Liver (tissue), 9 donors: Measurements from ENCODE around the gene WNT1. TPM values are rescaled to one million over a fixed set of nuclear protein-coding genes. Genes with fewer than 3 reads are reported as not detected.

Source experiments
- DNase-seq: peaks from one replicate; pipeline ENCODE4 v3.0.0-alpha.2; 2017; ENCODE audit warnings: low spot score
- H3K27ac ChIP-seq, 2 donors: one replicate each; pipeline ENCODE4 v1.7.0; 2013; ENCODE audit warnings: inconsistent platforms in 2 of 2, low read length in 2 of 2, control low read depth in 1 of 2, low read depth in 1 of 2, mild to moderate bottlenecking in 1 of 2
- H3K27me3 ChIP-seq, 4 donors: one replicate each; pipeline versions ENCODE4 v1.6.1 to v1.7.0; 2013; ENCODE audit warnings: low read length in 3 of 4, inconsistent platforms in 1 of 4, mild to moderate bottlenecking in 1 of 4, moderate library complexity in 1 of 4; ENCODE audit not compliant: control insufficient read depth in 4 of 4, insufficient read depth in 4 of 4
- H3K36me3 ChIP-seq, 4 donors: one replicate each; pipeline versions ENCODE4 v1.6.1 to v1.7.0; 2013; ENCODE audit warnings: low read length in 3 of 4, mild to moderate bottlenecking in 3 of 4, low read depth in 1 of 4, moderate library complexity in 1 of 4; ENCODE audit not compliant: control insufficient read depth in 4 of 4, insufficient read depth in 3 of 4
- H3K4me1 ChIP-seq, 4 donors: one replicate each; pipeline versions ENCODE4 v1.6.1 to v1.7.0; 2013; ENCODE audit warnings: low read length in 3 of 4, mild to moderate bottlenecking in 3 of 4, moderate library complexity in 1 of 4; ENCODE audit not compliant: control insufficient read depth in 4 of 4, insufficient read depth in 4 of 4
- H3K4me3 ChIP-seq, 3 donors: one replicate each; pipeline versions ENCODE4 v1.6.1 to v1.7.0; 2013; ENCODE audit warnings: low read length in 3 of 3, control low read depth in 1 of 3, low read depth in 1 of 3, mild to moderate bottlenecking in 1 of 3
- H3K9ac ChIP-seq, 2 donors: one replicate each; pipeline ENCODE4 v1.7.0; 2013; ENCODE audit warnings: low read length in 2 of 2, mild to moderate bottlenecking in 2 of 2, moderate library complexity in 2 of 2, control low read depth in 1 of 2, low read depth in 1 of 2
- H3K9me3 ChIP-seq, 4 donors: one replicate each; pipeline versions ENCODE4 v1.6.1 to v1.7.0; 2013; ENCODE audit warnings: low read length in 3 of 4; ENCODE audit not compliant: control insufficient read depth in 4 of 4
- ATF3 ChIP-seq: IDR thresholded peaks from 2 replicates; pipeline ENCODE4 v1.6.1; 2016; ENCODE audit warnings: antibody characterized with exemption
- CTCF ChIP-seq: fragments of 150-350 bp; IDR thresholded peaks from 2 replicates; pipeline ENCODE4 v1.5.1; 2017; ENCODE audit warnings: improper control_type of control experiment, low read depth, low read length; ENCODE audit not compliant: missing input control
- EGR1 ChIP-seq, 2 donors: IDR thresholded peaks; 2 replicates each; pipeline ENCODE4 v1.6.1; 2016 to 2018; ENCODE audit warnings: antibody characterized with exemption in 2 of 2, low read depth in 2 of 2
- FOXA1 ChIP-seq: IDR thresholded peaks from 2 replicates; pipeline ENCODE4 v1.6.1; 2016; ENCODE audit warnings: antibody characterized with exemption
- FOXA2 ChIP-seq: IDR thresholded peaks from 2 replicates; pipeline ENCODE4 v1.6.1; 2016; ENCODE audit warnings: antibody characterized with exemption
- GABPA ChIP-seq, 2 donors: IDR thresholded peaks in 1 of 2; conservative IDR thresholded peaks in 1 of 2; 2 replicates each; pipeline ENCODE4 v1.6.1; 2016; ENCODE audit warnings: antibody characterized with exemption in 2 of 2, mild to moderate bottlenecking in 1 of 2, moderate library complexity in 1 of 2
- HNF4A ChIP-seq, 2 donors: conservative IDR thresholded peaks; 2 replicates each; pipeline ENCODE4 v1.6.1; 2016; ENCODE audit warnings: antibody characterized with exemption in 2 of 2, mild to moderate bottlenecking in 2 of 2
- HNF4G ChIP-seq: IDR thresholded peaks from 2 replicates; pipeline ENCODE4 v1.6.1; 2016; ENCODE audit warnings: antibody characterized with exemption
- JUND ChIP-seq, 2 donors: IDR thresholded peaks; 2 replicates each; pipeline ENCODE4 v1.6.1; 2016; ENCODE audit warnings: antibody characterized with exemption in 2 of 2
- NR2F2 ChIP-seq: IDR thresholded peaks from 2 replicates; pipeline ENCODE4 v1.6.1; 2016; ENCODE audit warnings: antibody characterized with exemption
- RAD21 ChIP-seq, 2 donors: IDR thresholded peaks; 2 replicates each; pipeline ENCODE4 v1.6.1; 2016; ENCODE audit warnings: antibody characterized with exemption in 2 of 2, mild to moderate bottlenecking in 2 of 2
- RXRA ChIP-seq, 2 donors: IDR thresholded peaks; 2 replicates each; pipeline ENCODE4 v1.6.1; 2017 to 2018; ENCODE audit warnings: antibody characterized with exemption in 2 of 2, mild to moderate bottlenecking in 1 of 2
- SP1 ChIP-seq: IDR thresholded peaks from 2 replicates; pipeline ENCODE4 v1.6.1; 2018; ENCODE audit warnings: antibody characterized with exemption, mild to moderate bottlenecking
- TAF1 ChIP-seq: conservative IDR thresholded peaks from 2 replicates; pipeline ENCODE4 v1.6.1; 2016; ENCODE audit warnings: antibody characterized with exemption, mild to moderate bottlenecking
- YY1 ChIP-seq: IDR thresholded peaks from 2 replicates; pipeline ENCODE4 v1.6.1; 2016; ENCODE audit warnings: antibody characterized with exemption, mild to moderate bottlenecking
- WGBS: extraction: QIAGEN DNeasy Blood & Tissue Kit; methylation state at CpG from one replicate; pipeline ENCODE4 v1.1.7; 2013; 5-methylcytosine and 5-hydroxymethylcytosine counted together
- polyA plus RNA-seq, 2 donors: library from polyadenylated mRNA; stranded (reverse) in 1 of 2; unstranded in 1 of 2; fragments of 200-250 nt in 1 of 2; fragments of >200 nt in 1 of 2; fragmentation: Nextera tagmentation in 1 of 2; extraction: Ambion mirVana in 1 of 2; gene quantifications; one replicate each; pipeline versions ENCODE4 v1.2.1 to v1.2.3, GENCODE V29; 2013 to 2015
- total RNA-seq, 2 donors: library from RNA; depleted of rRNA; stranded (reverse); fragments of >200 nt; gene quantifications; one replicate each; pipeline ENCODE4 v1.2.3, GENCODE V29; 2014
- TF ChIP-seq, protein P1 (sequence below): IDR thresholded peaks from 2 replicates; pipeline ENCODE4 v1.6.1; 2016; ENCODE audit warnings: antibody characterized with exemption
- TF ChIP-seq, protein P2 (sequence below): IDR thresholded peaks from 2 replicates; pipeline ENCODE4 v1.6.1; 2016; ENCODE audit warnings: antibody characterized with exemption
- donor health status: healthy.
- donor health status: healthy.
- donor health status: healthy.
- donor health status: healthy.
- donor health status: healthy.

The WNT1 gene
- total and polyA plus RNA-seq, 4 donors: not detected

DNA sequence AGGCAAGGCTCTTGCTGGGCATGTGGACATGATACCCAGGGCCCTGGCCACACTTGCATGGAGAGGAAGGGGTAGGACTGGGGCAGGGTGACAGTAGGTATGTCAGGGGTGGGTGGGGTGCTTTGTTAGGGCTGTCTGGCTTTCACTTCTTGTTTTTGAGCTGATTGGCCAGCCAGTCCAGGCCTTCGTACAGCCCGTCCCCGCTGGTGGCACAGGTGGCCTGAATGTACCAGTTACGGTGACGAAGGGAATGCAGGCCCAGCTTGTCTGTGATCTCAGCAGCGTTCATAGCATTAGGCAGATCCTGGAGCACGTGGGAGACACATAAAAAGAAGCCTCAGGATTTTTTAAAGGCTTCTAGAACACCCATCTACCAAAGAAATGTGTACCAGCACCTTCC is 39.3 kb upstream of the WNT1 start:
- Histone ChIP-seq H3K27me3 (no peaks in the 10 kb centered on the region), H3K9ac (no peak overlapping the region), H3K27ac (no peak overlapping the region), H3K9me3 (no peaks in the 10 kb centered on the region), H3K4me3 (no peak overlapping the region), H3K4me1 (no peaks in the 10 kb centered on the region), H3K36me3 (peaks cover 0 to 41% (median 23%) of the 10 kb centered on the region in 4 donors)
- TF ChIP-seq FOXA1 (no peak), HNF4A (conservative IDR thresholded peaks at IDR 0.05) (no peak), TAF1 (no peak), CTCF (no peak), EGR1 (IDR thresholded peaks at IDR 0.05; ENCODE audit: low read depth in 2 of 2) (no peak), JUND (IDR thresholded peaks at IDR 0.05) (no peak), NR2F2 (no peak), RAD21 (IDR thresholded peaks at IDR 0.05) (no peak), RXRA (IDR thresholded peaks at IDR 0.05) (no peak), GABPA (IDR thresholded peaks at IDR 0.05 in 1 of 2, conservative IDR thresholded peaks at IDR 0.05 in 1 of 2) (no peak), HNF4G (no peak), YY1 (no peak), ATF3 (no peak)
- TF ChIP-seq, protein P1, sequence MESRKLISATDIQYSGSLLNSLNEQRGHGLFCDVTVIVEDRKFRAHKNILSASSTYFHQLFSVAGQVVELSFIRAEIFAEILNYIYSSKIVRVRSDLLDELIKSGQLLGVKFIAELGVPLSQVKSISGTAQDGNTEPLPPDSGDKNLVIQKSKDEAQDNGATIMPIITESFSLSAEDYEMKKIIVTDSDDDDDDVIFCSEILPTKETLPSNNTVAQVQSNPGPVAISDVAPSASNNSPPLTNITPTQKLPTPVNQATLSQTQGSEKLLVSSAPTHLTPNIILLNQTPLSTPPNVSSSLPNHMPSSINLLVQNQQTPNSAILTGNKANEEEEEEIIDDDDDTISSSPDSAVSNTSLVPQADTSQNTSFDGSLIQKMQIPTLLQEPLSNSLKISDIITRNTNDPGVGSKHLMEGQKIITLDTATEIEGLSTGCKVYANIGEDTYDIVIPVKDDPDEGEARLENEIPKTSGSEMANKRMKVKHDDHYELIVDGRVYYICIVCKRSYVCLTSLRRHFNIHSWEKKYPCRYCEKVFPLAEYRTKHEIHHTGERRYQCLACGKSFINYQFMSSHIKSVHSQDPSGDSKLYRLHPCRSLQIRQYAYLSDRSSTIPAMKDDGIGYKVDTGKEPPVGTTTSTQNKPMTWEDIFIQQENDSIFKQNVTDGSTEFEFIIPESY: no peak
- TF ChIP-seq, protein P2, sequence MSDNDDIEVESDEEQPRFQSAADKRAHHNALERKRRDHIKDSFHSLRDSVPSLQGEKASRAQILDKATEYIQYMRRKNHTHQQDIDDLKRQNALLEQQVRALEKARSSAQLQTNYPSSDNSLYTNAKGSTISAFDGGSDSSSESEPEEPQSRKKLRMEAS: no peak
- WGBS: 89% methylated on average over 7 of the region's 7 CpGs
- no peak for DNase-seq

DNA sequence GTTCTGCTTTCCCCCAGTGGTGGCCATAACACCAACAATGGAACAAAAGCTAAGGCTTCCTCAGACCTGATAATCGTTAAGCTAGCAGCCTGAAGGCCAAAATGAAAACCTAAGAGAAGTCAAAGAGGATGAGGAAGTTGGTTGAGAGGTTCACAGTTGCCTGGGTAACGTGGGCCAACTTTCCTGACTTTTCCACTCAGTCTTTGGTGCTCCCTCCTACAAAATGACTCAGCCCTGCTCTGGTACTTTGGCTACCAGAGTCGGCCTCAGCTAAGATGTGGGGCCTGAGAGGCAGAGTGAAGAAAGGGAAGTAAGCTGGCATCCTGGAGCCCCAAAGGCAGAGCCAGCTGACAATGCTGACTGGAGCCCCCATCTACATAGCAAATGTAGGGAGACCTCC is 37.9 kb upstream of the WNT1 start:
- Histone ChIP-seq H3K9me3 (no peaks in the 10 kb centered on the region), H3K9ac (no peak overlapping the region), H3K27ac (no peak overlapping the region), H3K36me3 (peaks cover 0 to 41% (median 23%) of the 10 kb centered on the region in 4 donors), H3K27me3 (no peaks in the 10 kb centered on the region), H3K4me1 (no peaks in the 10 kb centered on the region), H3K4me3 (no peak overlapping the region)
- TF ChIP-seq, protein P2: no peak
- TF ChIP-seq SP1: no peak
- WGBS: 76% methylated on average over 3 of the region's 3 CpGs
- no peak for DNase-seq

- no peak overlapping the region for H3K4me3 ChIP-seq
- WGBS: 85% methylated on average over 4 of the region's 4 CpGs
- H3K27me3 ChIP-seq: no peaks in the 10 kb centered on the region
- H3K9ac ChIP-seq: no peak overlapping the region
- DNase-seq: no peak
- H3K36me3 ChIP-seq: peaks cover 0 to 30% (median 19%) of the 10 kb centered on the region in 4 donors
- no peaks in the 10 kb centered on the region for H3K9me3 ChIP-seq
- H3K4me1 ChIP-seq: no peaks in the 10 kb centered on the region
- no peak overlapping the region for H3K27ac ChIP-seq
- TF ChIP-seq CTCF (no peak), JUND (IDR thresholded peaks at IDR 0.05) (no peak), HNF4A (conservative IDR thresholded peaks at IDR 0.05) (no peak), TAF1 (no peak), FOXA2 (no peak), GABPA (IDR thresholded peaks at IDR 0.05 in 1 of 2, conservative IDR thresholded peaks at IDR 0.05 in 1 of 2) (no peak), NR2F2 (no peak), SP1 (no peak), HNF4G (no peak), YY1 (no peak), EGR1 (IDR thresholded peaks at IDR 0.05; ENCODE audit: low read depth in 2 of 2) (no peak)
- TF ChIP-seq, protein P1: no peak
Measured at GRCh38 chr12:48943221-48943620, 34.9 kb upstream of the WNT1 start.
